T-helper 1 cell treated with Interleukin-12 subunit alpha and Interleukin-12 subunit beta and Interleukin-4 antibody, amounts not matched to agents 30 ng/mL and 1 ng/mL, for 36 hours (primary cell): ENCODE data around the gene RAB20. TPM values are rescaled to one million over a fixed set of nuclear protein-coding genes. Genes with fewer than 3 reads are reported as not detected.
"Not testable (repeated sequence)": the region's sequence is repeated elsewhere in the genome, so short reads cannot be mapped to it uniquely, and the experiment has no call there.

Experiments
- intact Hi-C: fragments of 100-400 bp; cut with micrococcal nuclease; formaldehyde crosslinking; loops from one replicate; pipeline ENCODE4 v1.15.1; 2024
- total RNA-seq: library from RNA; stranded (reverse); gene quantifications from 2 replicates; pipeline ENCODE4 v1.2.3, GENCODE V29; 2022

The RAB20 gene, protein sequence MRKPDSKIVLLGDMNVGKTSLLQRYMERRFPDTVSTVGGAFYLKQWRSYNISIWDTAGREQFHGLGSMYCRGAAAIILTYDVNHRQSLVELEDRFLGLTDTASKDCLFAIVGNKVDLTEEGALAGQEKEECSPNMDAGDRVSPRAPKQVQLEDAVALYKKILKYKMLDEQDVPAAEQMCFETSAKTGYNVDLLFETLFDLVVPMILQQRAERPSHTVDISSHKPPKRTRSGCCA
- 2.0 and 2.8 TPM in 2 replicates for total RNA-seq

DNA sequence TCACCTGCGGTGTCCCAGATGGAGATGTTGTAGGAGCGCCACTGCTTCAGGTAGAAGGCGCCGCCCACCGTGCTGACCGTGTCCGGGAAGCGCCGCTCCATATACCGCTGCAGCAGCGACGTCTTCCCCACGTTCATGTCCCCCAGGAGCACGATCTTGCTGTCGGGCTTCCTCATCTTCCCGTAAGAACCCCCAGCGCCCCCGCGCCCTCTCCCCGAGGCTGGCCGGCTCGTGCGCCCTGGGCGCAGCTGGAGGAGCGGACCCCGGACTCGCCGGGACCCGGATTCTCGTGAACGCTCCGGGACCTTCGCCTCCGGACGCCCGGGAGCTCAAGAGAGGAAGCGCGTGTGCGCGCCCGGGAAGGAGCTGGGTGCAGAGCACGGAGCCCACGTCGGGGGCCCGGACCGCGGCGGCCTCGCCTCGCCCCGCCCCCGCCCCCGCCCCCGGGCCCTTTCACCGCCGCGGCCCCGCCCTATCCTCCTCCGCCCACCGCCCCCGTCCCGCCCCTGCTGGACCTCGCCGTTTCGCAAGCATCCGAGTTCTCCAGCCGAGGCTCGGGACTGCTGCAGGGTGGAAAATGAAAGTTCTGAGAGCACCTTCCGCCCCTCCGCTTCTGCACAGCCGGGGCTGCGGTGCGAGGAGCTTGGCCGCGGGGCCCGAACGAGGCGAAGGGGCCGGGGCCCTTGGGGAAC lies at the start of gene RAB20:
Gene RAB20, minus strand, starts transcription at position 379 of the 692 bp plus-strand sequence. Its CDS starts 203 bp downstream, at position 176.
- intact Hi-C loops, result loop anchor here (1.0 to 10.0 kb wide), 5 partner anchors 55 to 354 kb away; partner anchors contain the start of genes ANKRD10 and CARS2

DNA sequence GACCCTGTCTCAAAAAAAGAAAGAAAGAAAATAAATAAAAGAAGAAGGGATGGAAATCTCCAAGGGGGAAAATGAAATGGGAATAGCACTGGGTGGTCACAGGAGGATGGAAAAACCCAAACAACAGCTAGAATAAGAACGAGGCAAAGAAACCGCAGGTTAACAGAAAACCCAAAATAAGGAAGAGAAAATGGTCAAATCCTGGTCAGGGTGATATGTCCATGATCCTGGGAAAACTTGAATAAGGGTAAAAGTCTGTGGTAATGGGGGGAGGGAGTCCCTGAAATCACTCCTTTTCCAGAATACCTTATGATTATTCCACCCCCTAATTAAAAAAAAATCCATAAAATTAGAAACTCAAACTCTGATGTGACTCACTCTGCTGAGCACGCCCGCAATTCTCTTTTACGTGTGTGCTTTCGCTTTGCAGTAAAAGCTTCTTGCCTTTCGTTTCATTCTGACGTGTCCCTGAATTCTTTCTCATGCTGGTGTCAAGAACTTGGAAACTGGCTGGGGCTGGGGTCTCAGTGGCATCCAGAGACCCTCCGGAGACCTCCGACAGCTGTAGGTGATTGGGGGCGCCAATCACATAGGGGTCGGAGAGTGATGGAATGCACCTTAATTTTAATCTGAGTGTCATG lies 49.6 kb upstream of the RAB20 start:
- intact Hi-C loops, result loop anchor here (10.0 kb wide), 1 partner anchor 386 kb away; no protein-coding TSS in a partner anchor

DNA sequence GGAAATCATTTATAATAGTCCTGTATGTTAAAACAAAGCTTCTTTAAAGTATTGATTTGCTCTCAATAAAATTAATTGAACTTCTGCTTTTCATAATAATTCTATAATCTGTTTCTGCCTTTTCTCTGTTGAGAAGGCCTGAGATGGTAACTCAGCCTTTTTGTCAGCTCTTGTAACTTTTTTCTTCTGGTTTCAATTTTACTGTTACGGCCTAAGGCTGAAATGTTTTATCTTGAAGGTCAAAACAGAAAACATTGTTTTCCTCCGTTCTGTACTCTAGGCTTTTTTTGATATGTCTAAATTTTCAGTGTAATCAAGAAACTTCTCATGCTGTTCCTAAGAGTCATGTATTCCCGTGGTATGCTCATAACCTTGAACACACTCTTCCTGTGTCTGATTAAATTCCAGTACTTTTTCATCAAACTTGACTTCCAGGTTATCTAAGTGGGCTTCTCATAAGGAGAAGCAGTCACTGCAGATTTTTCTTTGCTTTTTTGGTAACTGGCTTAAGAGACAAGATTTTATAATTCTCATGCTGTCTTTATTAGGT lies 46.2 kb upstream of the RAB20 start:
- intact Hi-C loops, result no loop called here

DNA sequence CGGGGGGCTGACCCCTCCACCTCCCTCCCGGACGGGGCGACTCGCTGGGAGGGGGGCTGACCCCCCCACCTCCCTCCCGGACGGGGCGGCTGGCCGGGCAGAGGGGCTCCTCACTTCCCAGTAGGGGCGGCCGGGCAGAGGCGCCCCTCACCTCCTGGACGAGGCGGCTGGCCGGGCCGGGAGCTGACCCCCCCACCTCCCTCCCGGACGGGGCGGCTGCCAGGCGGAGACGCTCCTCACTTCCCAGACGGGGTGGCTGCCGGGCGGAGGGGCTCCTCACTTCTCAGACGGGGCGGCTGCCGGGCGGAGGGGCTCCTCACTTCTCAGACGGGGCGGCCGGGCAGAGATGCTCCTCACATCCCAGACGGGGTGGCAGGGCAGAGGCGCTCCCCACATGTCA lies 44.8 kb upstream of the RAB20 start:
- intact Hi-C loops, result not testable (repeated sequence)

DNA sequence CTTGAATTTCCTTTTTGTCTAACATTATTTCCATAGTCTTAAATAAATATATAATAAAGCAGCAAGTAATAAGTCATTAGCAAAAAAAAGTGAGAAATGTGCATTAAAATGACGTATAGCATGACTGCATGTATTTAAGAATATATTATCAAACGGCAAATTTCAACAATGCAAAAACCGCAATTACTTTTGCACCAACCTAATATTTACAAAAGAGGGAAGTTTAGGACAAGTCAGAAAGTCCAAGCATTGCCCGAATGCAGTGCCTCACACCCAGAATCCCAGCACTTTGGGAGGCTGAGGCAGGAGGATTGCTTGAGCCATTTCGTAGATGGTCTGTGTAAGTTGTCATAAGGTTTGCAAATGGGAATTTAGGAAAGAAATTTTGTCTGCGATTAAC lies 43.6 kb upstream of the RAB20 start:
- intact Hi-C loops, result no loop called here

DNA sequence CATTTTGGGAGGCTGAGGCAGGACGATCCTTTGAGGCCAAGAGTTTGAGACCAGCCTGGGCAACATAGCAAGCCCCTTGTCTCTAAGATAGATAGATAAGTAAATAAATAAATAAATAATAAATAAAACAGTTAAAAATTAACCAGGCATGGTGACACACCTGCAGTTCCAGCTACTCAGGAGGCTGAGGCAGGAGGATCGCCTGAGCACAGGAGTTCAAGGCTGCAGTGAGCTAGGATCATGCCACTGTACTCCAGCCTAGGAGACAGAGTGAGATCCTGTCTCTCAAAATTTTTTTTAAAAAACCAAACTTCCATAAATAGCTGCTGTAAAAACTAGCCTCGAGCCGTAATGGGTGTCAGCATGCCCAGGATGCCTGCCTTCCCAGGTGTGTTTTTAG lies 39.5 kb upstream of the RAB20 start:
- intact Hi-C loops, result no loop called here

DNA sequence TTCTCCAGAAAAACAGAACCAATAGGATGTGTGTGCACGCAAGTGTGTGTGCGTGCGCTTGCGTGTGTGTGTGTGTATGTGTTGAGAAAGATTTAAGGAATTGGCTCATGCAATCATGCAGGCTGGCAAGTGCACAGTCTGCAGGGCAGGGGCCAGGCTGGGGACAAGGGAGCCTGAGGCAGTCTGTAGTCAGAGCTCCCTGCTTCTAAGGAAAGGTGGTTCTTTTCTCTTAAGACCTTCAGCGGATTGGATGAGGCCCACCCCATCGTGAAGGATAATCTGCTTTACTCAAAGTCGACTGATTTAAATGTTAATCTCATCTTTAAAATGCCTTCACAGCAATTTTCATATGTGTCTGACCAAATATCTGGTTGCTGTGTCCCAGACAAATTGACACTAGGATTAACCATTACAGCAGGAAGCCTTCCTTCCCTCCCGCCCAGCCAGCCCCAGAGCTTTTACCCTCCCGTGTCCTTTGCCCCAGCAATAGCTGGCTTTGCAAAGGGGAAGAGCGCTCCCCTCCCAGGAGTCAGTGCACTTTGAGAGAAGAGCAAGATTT lies 38.8 kb upstream of the RAB20 start:
- intact Hi-C loops, result no loop called here

DNA sequence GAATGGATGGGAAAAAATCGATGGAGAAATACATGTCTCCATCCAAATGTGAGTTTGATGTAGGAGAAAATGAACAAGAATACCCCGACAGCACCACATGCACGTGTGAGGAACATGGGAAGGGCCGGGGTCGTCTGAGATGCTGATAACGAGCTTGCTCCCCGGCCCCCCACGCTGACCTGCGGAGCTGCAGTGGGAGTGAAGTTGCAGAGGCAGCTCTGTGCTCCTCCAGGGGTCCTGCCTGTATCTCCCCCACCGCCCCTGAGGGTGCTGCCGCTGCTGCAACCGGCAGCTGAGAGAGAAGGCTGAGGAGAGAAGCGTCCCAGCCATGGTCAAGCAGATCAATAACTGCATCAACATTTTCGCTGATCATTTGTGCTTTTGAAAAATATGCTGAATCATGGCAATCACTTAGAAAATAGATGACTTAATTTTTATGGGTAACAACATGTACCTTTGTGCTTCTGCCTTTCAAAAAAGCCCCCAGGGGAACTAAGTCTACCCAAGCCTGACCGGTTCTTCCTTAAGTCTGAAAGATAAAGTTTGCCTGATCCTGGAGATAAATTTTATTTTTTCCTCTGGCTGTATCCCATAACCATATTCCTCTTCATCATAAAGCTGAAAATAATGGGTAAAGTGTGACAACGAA lies 35.6 kb upstream of the RAB20 start:
- intact Hi-C loops, result no loop called here

DNA sequence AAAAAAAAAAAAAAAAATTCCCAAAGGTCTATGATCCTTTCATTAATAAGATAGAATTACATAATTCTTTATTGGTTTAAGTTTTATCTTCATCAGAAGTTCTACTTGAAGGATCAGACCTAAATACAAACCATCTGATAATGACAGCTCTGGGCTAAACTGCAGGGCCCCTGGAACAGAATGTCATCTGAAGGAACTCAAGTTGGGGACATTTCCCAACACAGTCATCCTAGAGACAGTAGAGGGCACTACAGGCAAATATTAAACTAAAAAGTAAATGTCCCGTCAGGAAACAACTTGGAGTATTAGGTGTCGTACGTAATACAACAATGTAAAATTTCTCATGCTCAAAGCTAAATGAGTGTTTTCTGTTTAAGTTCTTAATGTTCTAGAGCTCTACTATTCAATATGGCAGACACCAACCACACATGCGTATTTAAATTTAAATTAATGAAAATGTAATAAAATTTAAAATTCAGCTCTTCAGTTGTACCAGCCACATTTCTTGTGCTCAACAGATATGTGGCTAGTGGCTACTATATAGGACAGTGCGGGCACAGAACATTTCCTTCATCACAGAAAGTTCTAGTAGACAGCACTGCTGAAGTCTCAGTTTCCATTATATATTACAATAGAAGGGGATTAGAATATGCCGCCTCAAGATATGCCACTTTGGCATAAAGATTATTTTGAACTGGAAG lies 32.1 kb upstream of the RAB20 start:
- intact Hi-C loops, result loop anchor here (1.0 to 5.0 kb wide), 3 partner anchors 21 to 1849 kb away; partner anchors contain the start of gene NAXD

DNA sequence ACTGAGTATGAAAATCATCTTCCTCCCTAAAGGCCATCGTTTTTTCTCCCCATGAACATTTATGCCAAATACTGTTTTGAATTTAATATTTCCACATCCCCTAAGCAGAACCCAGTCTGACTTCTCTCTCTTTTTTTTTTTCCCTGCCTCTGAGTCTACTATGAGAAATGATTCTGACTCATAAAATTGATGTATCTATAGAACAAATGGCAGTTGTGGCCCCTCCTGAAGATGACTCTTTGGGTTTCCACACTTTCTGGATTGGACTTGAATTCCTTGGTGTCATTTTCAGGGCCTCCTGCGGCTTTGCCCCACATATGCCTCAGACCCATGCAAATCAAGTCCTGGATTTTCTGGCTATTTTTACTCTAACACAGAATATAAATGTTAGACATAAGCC lies 31.1 kb upstream of the RAB20 start:
- intact Hi-C loops, result loop anchor here (1.0 to 5.0 kb wide), 3 partner anchors 22 to 1850 kb away; partner anchors contain the start of gene NAXD

DNA sequence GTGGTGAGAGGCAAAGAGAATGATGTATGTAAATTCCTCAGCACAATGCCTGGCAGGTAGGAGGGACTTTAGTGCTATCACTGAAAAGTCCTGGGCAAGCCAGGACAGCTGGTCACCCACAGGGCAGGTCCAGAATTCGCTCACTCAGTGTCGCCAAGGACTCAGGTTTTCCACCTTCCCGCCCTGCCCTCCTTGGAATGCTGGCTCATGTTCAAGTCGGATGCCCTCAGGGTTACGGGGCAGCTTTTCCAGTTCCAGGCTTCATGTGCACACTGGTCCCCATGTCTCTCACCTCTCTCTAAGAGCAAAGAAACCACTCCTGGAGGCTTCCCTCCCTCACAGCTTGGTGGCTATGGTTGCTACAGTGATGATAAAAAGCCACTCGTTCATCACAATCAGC lies 29.1 kb upstream of the RAB20 start:
- intact Hi-C loops, result loop anchor here (5.0 kb wide), 1 partner anchor 1852 kb away; no protein-coding TSS in a partner anchor

DNA sequence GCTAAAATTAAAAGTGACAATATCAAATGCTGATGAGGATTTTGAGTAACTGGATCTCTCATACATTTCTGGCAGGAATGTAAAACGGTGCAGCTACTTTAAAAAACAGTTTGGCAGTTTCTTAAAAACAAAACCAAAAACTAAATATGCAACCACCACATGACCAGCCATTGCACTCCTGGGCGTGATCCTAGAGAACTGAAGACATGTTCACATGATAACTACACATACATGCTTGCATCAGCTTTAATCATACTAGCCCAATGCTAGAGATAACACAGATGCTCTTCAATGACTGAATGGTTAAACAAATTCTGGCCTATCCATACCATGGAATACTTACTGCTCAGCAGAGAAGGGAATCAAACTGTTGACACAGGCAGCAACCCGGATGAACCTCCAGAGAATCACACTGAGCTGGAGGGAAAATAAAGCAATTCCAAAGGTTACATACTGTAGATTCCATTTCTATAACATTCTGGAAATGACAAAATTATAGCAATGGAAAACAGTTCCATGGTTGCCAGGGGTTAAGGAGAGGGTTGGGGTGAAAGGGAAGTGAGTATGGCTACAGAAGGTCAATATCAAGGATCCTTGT lies 28.4 kb upstream of the RAB20 start:
- intact Hi-C loops, result loop anchor here (5.0 kb wide), 1 partner anchor 1852 kb away; no protein-coding TSS in a partner anchor

DNA sequence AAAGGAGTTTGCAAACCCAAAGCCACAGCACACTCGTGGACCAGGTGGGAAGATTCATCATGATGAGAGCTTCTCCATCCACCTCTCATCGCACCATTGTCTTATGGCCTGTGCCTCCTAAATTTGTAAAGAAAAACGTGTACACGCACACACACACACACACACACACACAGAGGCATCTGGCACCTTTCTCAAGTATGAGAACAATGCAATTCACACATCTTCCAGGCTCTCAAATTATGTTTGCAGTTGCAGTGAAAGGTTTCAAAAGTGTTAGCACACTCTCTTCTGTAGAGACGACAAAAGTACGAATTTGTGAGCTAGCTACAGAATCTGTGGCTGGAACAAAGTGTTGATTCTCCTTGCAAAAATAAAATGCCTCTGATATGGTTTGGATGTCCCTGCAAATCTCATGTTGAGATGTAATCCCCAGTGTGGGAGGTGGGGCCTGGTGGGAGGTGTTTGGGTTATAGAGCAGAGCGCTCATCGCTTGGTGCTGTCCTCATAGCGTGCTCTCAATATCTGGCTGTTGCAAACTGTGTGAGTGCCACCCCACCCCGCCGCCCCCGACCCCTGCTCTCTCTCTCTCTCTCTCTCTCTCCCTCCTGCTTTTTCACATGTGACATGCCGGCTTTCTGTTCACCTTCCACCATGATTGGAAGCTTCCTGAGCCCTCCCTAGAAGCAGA lies 21.8 kb upstream of the RAB20 start:
- intact Hi-C loops, result no loop called here

DNA sequence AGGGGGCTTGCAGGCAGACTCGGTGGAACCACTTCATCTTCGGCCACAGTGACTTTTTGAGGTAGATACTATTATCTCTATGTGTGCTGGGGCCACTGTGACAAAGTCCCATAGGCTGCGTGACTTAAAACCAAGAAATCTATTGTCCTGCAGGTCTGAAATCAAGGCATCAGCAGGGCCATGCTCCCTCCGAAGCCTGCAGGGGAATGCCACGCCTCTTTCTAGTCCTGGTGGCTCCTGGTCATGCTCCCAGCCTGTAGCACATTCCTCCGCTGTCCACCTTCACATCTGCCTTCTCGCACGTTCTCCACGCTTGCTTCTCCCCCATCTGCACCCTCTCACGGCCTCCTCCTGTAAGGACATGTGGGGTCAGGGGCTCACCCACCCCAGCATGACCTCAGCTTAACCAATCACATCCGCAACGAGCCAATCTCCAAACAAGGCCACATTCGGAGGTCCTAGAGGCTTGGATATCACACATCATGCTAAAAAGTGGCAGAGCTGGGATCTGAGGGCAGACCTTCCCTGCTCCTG lies 21.0 kb upstream of the RAB20 start:
- intact Hi-C loops, result no loop called here

DNA sequence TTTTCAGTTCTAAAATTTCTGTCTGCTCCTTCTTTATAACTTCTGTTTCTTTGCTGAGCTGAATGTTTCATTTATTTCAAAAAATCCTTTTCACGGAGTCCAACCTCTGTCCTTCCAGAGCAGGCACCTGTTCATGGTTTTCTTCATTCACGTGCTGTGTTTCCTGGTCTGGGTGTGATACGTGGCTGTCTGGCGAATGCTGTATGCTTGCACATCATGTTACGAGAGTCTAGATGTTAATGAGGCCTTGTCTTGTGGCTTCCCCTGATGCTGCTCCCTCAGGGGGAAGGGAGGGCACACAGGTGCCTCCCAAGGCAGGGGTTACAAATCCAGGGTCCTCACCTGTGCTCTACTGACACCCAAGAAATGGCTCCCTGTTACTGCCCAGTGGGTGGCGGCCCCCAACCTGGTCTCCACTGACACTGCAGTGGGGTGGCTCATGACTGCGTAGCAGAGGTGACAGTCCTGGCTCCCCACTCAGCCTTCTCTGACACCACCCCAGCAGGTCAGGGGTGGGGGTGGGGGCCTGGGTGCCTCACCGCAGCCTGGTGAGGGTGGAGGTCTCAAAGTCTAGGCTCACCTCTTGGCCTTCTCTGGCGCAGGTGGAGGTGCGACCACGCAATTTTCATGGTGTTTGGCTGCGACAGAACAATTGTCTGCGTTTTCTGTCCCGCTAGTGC lies 20.1 kb upstream of the RAB20 start:
- intact Hi-C loops, result no loop called here

DNA sequence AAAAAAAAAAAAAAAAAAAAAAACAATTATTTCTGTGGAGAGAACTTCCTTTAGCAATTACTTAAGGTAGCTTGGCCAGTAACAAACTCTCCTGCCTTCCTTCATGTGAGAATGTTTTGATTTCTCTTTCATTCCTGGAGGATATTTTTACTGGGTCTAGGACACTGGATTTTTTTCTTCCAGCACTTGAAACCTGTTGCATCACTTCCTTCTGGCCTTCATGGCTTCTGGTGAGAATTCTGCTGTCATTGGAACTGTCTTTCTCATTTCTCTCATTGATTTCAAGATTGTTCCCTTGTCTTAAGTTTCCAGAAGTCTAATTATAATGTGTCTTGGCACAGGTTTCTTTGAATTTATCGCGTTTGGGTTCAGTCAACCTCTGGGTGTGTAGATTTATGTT lies 19.3 kb upstream of the RAB20 start:
- intact Hi-C loops, result no loop called here

DNA sequence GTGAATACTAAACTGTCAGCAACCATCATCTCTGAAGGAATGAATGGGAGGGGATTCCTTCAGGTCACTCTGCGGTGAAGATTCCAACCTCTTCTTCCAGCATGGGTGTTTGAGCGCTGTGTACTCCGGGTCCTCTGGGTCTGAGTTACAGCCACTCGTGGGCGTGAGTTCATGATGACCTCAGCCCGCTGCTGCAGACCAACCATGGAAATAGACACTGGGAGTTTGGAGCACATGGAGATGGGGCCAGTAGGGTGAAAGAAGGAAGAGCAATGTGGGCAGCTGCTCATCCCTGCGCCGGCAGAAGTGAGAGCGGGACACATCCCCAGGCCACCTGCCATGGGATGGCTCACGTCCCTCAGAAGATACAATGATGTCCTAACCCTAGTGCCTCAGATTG lies 16.8 kb upstream of the RAB20 start:
- intact Hi-C loops, result no loop called here

DNA sequence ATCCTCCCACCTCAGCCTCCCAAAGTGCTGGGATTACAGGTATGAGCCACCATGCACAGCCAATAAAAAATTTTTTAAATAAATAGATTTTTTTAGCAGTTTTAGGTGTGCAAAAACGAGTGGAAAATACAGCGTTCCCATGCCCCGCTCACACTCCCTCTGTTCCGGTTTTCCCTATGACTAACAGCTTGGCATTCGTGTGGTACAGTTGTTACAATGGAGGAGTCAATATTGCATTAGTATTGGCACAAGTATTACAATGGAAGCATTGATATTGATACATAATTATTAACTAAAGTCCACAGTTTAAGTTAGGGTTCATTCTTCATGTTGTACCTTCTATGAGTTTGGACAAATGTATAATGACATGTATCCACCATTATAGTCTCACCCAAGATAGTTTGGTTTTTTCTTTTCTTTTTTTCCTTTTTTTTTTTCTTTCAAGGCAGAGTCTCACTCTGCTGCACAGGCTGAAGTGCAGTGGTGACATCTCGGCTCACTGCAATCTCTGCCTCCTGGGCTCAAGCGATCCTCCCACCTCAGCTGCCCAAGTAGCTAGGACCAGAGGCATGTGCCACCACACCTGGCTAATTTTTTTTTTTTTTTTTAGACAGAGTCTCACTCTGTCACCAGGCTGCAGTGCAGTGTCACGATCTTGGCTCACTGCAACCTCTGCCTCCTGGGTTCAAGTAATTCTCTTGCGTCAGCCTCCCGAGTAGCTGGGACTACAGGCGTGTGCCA lies 15.4 kb upstream of the RAB20 start:
- intact Hi-C loops, result no loop called here
